Left forelimb (tissue), 1 donor: Measurements from ENCODE around the gene IL2RA.
"Not testable (repeated sequence)": the region's sequence is repeated elsewhere in the genome, so short reads cannot be mapped to it uniquely, and the experiment has no call there.

ENCODE experiments used
- DNase-seq: peaks from one replicate; pipeline ENCODE4 v3.0.0-alpha.2; 2018; ENCODE audit warnings: low spot score

Gene IL2RA

GRCh38 chr10:6082496-6083395 is 20.6 kb upstream of the IL2RA start:
- no peak for DNase-seq

- no peak for DNase-seq
Observed at GRCh38 chr10:6080417-6080973, 18.3 kb upstream of the IL2RA start.

- DNase-seq = no peak
Observed at GRCh38 chr10:6079044-6079443, 16.9 kb upstream of the IL2RA start.

DNA sequence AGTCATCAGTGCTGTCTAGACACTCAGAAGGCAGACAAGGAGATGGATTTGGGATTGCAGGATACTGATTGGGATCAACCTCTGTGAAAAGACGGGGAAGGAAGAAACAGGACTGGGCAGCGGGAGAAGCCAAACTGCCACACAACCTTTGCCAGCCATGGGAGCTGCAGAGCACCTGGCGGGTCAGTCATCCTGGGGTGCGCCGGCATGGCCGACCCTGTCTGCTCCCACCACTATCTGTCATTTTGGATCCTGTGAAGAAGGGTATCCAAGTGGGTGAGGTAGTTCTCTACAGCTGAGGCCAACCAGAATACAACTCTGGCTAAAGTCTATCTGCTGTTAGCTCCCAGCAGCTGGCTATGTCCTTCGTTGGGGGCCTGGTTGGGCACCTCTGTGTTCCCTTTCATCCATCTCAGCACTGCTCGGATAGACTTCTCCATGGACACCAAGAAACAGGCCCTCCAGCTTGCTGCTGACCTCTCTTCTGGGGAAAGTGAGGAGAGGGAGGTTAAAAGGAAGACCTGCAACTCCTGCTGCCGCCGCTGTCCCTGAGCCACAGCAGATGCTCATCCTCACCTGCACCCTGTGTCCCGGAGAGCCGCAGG is 15.0 kb upstream of the IL2RA start:
- no peak for DNase-seq

GRCh38 chr10:6074489-6075301 is 12.5 kb upstream of the IL2RA start:
- no peak for DNase-seq

- DNase-seq = no peak
Observed at GRCh38 chr10:6072215-6072934, 10.2 kb upstream of the IL2RA start.

GRCh38 chr10:6071181-6072175 is 9.3 kb upstream of the IL2RA start:
- no peak for DNase-seq

DNA sequence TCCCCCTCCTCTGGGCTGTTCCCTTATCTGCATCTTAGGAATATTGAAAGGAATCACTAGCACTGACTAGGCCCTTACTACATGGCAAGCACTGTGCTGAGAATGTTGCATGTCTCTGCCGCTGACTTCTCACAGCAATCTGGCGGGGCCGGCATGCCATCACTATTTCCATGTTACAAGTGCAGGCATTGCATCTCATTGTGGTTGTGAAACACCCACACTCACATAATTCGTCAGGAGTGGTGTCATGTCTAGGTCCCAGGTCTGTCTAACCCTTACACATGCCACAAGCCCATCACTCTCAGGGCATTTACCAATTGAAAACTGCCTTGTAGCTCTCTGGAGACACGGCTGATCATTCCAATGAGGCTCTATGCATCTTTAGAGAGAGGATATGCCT is 8.5 kb upstream of the IL2RA start:
- DNase-seq = no peak

DNA sequence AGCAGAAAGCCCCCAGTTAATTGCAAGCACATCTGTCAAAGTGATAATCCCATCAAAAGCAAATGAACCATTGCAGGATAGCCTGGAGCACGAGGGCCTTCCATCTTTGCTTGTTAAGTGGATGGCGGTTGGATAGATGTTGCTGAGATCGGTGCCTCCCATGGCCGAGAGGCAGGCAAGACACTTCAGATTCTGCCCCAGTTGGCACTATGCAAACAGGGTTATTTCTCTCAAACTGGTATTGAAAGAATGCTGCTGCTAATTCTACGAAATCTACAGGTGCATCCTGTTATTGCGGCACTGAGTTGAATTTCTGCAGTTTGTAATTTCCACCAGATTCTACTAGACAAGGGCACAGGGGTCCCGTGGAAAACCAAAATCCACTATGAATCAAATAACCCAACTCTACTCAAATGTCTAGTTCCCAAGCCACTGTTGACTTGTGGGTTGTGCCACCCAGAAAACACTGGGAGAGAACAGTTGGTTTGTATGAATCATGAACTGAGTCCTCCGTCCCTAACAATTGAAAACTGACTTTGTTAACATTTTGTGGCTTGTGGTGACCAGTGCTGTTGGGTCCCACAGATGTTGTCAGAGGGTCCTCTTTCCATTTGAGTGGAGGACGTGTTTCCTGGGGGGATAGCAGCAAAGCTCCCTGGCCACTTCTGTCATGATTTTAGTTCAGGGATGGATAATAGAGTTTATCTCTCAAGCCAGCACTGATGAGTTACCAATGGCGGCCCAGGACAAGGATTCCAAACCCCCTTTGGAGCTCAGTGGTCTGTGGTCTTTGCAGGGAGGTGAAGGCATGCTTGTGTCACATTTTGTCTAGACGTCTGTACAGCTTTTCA is 7.1 kb upstream of the IL2RA start:
- no peak for DNase-seq

DNA sequence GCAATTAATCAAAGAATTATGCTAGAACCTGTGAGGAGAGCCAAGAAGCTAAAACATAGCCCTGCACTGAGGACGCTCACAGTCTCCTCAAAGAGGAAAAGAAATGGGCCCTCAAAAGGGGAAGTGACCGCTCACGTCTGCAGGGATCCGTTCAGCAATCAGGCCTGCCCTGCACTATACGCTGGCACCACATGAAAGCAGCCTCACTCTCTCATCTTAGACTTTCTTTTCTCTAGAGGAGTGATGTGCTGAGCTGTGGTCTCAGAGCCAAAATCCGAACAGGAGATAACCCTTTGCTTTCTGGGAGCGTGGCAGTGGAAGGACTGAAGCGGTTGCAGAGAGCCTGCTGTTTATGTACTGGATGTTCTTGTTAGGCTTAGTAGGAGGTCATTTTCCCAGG is 6.3 kb upstream of the IL2RA start:
- no peak for DNase-seq

DNA sequence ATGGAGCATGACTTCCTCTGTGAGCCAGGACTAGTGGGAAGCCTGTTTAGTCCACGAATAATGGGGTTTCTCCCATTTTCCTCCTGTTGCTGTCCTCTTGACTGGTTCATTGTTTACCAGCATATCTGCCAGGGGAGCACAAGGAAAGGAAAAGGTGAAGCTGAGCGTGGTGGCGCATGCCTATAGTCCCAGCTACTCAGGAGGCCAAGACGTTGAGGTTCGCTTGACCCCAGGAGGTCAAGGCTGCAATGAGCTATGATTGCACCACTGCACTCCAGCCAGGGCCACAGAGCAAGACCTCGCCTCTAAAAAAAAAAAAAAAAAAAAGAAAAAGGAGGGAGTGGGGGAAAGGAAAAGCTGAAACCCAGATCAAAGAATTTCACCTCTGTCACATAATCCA is 5.8 kb upstream of the IL2RA start:
- no peak for DNase-seq

GRCh38 chr10:6067457-6067856 is 5.3 kb upstream of the IL2RA start:
- DNase-seq = no peak

GRCh38 chr10:6065835-6066234 is 3.7 kb upstream of the IL2RA start:
- DNase-seq = no peak

GRCh38 chr10:6065406-6065805 is 3.2 kb upstream of the IL2RA start:
- no peak for DNase-seq

- DNase-seq = not testable (repeated sequence)
Observed at GRCh38 chr10:6064726-6065125, 2.6 kb upstream of the IL2RA start.

DNA sequence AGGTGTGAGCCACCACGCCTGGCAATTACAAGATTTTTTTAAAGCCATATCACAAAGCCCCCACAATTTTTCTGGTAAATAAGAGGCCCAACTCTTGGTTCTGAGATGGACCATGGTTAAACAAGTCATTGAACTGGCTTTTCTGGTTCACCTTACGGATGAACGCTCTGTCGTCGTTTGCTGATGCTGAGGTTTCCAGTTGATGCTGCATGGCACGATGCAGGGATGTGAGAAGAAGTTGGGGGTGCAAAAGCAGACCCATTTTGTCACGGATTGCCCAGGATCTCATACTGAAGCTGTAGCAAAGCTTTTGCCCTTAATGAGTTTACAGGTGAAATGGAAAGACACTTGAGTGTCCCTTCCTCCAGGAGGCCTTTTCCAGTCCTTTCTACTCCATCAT is 2.0 kb upstream of the IL2RA start:
- no peak for DNase-seq

- DNase-seq = no peak
Observed at GRCh38 chr10:6061056-6061455, 1.1 kb downstream of the IL2RA start.

DNA sequence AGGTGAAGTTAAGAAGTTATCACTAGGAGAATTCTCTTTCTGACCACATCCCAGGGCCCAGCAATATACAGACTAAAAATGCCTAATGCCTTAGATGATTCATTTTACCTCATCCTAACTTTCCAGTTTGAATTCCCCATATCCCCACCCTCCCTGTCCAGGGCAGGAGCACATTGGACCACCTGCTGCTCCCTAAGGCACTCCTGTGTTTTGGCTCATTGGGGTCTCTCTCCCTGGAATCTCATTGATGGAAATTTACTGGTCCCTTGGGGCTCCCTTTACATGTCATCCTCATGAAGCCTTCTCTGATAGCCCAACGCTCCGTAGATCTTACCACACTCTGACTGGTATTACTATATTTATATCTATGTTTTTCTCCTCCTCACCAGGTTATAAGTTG is 2.7 kb downstream of the IL2RA start:
- no peak for DNase-seq

DNA sequence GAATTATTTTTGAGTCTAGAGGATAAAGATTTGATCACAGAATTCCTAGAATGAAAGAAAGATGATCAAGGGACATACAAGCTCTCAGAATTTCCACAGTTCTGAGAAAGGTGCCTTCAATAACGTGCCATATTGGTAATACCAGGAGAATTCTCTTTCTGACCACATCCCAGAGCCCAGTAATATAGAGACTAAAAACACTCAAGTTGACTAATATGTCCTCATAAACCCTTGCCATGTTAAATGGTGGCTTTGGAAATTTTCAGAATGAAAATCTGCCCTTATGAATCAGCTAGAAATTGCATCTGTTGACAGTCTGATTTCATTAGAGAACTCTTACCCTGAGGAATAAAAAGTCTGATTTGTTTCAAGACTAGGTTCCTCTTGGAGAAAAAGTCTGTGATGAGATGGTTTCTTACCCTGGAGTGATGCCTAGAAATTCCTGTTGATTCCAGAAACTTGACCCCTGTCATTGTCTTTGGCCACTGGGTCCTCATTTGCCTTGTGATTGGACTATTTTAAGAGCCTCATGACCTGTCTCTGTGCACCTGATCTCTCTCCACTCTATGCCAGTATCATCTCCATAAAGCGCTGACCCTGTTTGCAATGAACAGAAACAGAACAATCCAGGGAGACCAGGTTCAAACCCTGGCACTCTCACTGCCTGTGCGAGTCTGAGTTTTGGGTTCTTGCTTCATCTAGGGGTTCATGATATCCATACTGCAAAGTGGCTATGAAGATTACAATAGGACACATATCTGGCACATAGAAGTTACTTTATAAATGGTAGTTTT is 3.3 kb downstream of the IL2RA start:
- DNase-seq = no peak
